Measurements from ENCODE around the gene TSC2. TPM values are rescaled to one million over a fixed set of nuclear protein-coding genes. Genes with fewer than 3 reads are reported as not detected.

Gene TSC2
- total RNA-seq, 1 experiment from 2014 or later = 134 TPM

- Mint-ChIP-seq H3K9me3 (no peaks in the 10 kb centered on the region), H3K27me3 (ENCODE audit: low read depth) (no peaks in the 10 kb centered on the region), H3K36me3 (peaks cover 9% of the 10 kb centered on the region; the same call in 1 of the 2 replicates), H3K4me1 (no peaks in the 10 kb centered on the region), H3K4me3 (no peak overlapping the region), H3K27ac (no peak overlapping the region)
- CTCF ChIA-PET = interaction anchor here (1.3 kb wide), 1 partner anchor 45 kb away, joined by 4 read pairs; no protein-coding TSS in a partner anchor
- no peak for ATAC-seq
- POLR2A ChIA-PET = no interaction called here
- TF ChIP-seq ZBTB21 (CRISPR knock-in tag; IDR thresholded peaks at IDR 0.05; ENCODE audit: borderline replicate concordance) = no peak
- TF ChIP-seq, protein P1, sequence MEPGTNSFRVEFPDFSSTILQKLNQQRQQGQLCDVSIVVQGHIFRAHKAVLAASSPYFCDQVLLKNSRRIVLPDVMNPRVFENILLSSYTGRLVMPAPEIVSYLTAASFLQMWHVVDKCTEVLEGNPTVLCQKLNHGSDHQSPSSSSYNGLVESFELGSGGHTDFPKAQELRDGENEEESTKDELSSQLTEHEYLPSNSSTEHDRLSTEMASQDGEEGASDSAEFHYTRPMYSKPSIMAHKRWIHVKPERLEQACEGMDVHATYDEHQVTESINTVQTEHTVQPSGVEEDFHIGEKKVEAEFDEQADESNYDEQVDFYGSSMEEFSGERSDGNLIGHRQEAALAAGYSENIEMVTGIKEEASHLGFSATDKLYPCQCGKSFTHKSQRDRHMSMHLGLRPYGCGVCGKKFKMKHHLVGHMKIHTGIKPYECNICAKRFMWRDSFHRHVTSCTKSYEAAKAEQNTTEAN (CRISPR knock-in tag; IDR thresholded peaks at IDR 0.05) = no peak
- TF ChIP-seq TEAD4 (CRISPR knock-in tag; IDR thresholded peaks at IDR 0.05) = no peak
- no peak for TF ChIP-seq RELA (CRISPR knock-in tag; IDR thresholded peaks at IDR 0.05; ENCODE audit: borderline replicate concordance)
- TF ChIP-seq ZNF219 (CRISPR knock-in tag; IDR thresholded peaks at IDR 0.05; ENCODE audit: borderline replicate concordance) = no peak
- no peak for TF ChIP-seq KAT7 (CRISPR knock-in tag; IDR thresholded peaks at IDR 0.05; ENCODE audit: borderline replicate concordance)
- TF ChIP-seq, protein P2, sequence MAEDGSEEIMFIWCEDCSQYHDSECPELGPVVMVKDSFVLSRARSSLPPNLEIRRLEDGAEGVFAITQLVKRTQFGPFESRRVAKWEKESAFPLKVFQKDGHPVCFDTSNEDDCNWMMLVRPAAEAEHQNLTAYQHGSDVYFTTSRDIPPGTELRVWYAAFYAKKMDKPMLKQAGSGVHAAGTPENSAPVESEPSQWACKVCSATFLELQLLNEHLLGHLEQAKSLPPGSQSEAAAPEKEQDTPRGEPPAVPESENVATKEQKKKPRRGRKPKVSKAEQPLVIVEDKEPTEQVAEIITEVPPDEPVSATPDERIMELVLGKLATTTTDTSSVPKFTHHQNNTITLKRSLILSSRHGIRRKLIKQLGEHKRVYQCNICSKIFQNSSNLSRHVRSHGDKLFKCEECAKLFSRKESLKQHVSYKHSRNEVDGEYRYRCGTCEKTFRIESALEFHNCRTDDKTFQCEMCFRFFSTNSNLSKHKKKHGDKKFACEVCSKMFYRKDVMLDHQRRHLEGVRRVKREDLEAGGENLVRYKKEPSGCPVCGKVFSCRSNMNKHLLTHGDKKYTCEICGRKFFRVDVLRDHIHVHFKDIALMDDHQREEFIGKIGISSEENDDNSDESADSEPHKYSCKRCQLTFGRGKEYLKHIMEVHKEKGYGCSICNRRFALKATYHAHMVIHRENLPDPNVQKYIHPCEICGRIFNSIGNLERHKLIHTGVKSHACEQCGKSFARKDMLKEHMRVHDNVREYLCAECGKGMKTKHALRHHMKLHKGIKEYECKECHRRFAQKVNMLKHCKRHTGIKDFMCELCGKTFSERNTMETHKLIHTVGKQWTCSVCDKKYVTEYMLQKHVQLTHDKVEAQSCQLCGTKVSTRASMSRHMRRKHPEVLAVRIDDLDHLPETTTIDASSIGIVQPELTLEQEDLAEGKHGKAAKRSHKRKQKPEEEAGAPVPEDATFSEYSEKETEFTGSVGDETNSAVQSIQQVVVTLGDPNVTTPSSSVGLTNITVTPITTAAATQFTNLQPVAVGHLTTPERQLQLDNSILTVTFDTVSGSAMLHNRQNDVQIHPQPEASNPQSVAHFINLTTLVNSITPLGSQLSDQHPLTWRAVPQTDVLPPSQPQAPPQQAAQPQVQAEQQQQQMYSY (CRISPR knock-in tag; IDR thresholded peaks at IDR 0.05) = no peak
- TF ChIP-seq ATF2 (CRISPR knock-in tag; IDR thresholded peaks at IDR 0.05; ENCODE audit: borderline replicate concordance, low read depth) = no peak
- no peak for TF ChIP-seq MYBL2 (CRISPR knock-in tag; IDR thresholded peaks at IDR 0.05)
- no peak for TF ChIP-seq ZNF416 (CRISPR knock-in tag; IDR thresholded peaks at IDR 0.05)
- no peak for TF ChIP-seq SMAD4 (CRISPR knock-in tag; IDR thresholded peaks at IDR 0.05)
- TF ChIP-seq USF1 (CRISPR knock-in tag; IDR thresholded peaks at IDR 0.05) = no peak
- TF ChIP-seq, protein P3, sequence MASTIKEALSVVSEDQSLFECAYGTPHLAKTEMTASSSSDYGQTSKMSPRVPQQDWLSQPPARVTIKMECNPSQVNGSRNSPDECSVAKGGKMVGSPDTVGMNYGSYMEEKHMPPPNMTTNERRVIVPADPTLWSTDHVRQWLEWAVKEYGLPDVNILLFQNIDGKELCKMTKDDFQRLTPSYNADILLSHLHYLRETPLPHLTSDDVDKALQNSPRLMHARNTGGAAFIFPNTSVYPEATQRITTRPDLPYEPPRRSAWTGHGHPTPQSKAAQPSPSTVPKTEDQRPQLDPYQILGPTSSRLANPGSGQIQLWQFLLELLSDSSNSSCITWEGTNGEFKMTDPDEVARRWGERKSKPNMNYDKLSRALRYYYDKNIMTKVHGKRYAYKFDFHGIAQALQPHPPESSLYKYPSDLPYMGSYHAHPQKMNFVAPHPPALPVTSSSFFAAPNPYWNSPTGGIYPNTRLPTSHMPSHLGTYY (CRISPR knock-in tag; IDR thresholded peaks at IDR 0.05) = no peak
- no peak for TF ChIP-seq ZNF138 (CRISPR knock-in tag; conservative IDR thresholded peaks at IDR 0.05)
- TF ChIP-seq ZNF425 (CRISPR knock-in tag; conservative IDR thresholded peaks at IDR 0.05) = no peak
- TF ChIP-seq ZNF232 (CRISPR knock-in tag; IDR thresholded peaks at IDR 0.05) = no peak
- TF ChIP-seq FOXP4 (CRISPR knock-in tag; IDR thresholded peaks at IDR 0.05) = no peak
- no peak for TF ChIP-seq USF2 (CRISPR knock-in tag; IDR thresholded peaks at IDR 0.05)
- no peak for TF ChIP-seq GRHL2 (CRISPR knock-in tag; IDR thresholded peaks at IDR 0.05; ENCODE audit: insufficient replicate concordance, severe bottlenecking)
- TF ChIP-seq SP1 (CRISPR knock-in tag; conservative IDR thresholded peaks at IDR 0.05) = no peak
- no peak for DNase-seq (ENCODE audit: low spot score)
Observed at GRCh38 chr16:2095918-2096582, 48.3 kb downstream of the TSC2 start.
